NOMO-1 (cell line): Measurements from ENCODE around the gene WNT3A.

Source experiments
- DNase-seq, 2 experiments: peaks; one replicate each; lab custom pipeline; 2025; ENCODE audit not compliant: unreplicated experiment in 2 of 2; lab: John Stamatoyannopoulos, UW

WNT3A gene

DNA sequence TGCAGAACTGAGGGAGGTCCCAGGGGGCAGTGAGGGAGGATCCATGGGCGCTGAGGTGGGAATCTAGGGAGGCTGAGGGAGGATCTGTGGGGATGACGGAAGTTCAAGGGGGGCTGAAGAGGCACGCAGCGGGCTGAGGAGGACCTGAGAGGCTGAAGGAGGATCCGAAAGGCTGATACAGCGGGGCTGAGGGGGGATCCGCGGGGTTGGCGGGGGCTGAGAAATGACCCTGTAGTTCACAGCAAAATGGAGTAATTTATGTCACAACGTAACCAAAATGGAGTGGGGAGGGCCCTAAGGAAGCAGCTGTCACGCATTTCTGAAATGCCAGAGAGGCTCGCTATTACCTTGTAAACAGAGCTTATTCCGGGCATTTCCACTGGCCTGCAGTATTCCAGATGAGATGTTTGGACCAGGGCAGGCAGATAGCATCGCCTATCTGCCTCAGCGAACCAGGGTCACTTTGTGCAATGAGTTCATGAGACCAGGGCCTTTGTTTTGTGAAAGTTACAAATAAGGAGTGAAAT, 103.2 kb downstream of the WNT3A start:
- no peak for DNase-seq

DNA sequence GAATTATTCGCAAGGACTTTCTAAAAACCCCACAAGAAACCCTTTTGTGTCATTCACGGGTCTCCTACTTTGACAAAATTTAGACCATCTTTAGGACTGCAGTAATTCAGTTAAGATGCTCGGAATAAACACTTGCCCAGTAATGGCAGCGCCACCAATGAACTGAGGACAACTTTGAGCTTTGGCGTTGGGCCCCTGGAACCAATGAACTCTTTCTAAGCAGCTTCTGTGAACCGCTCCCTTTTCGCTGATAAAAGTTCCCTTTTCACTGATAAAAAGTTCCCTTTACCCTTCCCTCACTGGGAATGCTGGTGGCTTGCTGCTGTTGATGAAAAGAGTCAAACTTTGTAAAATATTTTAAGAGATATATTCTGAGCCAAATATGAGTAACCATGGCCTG, 103.8 kb downstream of the WNT3A start:
- DNase-seq: no peak
